Gastroesophageal sphincter (tissue), 3 donors: ENCODE results near the gene RNF8.

Experiments
- EP300 ChIP-seq: sonication (generic); formaldehyde crosslinking; IDR thresholded peaks from one replicate; pipeline ENCODE4 v1.6.1; 2017; ENCODE audit warnings: antibody characterized with exemption, mild to moderate bottlenecking
- POLR2A ChIP-seq, 2 donors: fragments of 450-650 bp; IDR thresholded peaks; one replicate each; pipeline ENCODE4 v1.6.1; 2017; ENCODE audit warnings: antibody characterized with exemption in 2 of 2, mild to moderate bottlenecking in 2 of 2, moderate library complexity in 1 of 2
- TF ChIP-seq, protein P1 (sequence below), 4 experiments: fragments of 200-600 bp in 2 of 4; fragments of 450-650 bp in 2 of 4; sonication (generic) in 1 of 4; IDR thresholded peaks; one replicate each; pipeline ENCODE4 v1.5.1; 2017 to 2019; ENCODE audit warnings: antibody characterized with exemption in 4 of 4, mild to moderate bottlenecking in 2 of 4, moderate library complexity in 2 of 4

DNA sequence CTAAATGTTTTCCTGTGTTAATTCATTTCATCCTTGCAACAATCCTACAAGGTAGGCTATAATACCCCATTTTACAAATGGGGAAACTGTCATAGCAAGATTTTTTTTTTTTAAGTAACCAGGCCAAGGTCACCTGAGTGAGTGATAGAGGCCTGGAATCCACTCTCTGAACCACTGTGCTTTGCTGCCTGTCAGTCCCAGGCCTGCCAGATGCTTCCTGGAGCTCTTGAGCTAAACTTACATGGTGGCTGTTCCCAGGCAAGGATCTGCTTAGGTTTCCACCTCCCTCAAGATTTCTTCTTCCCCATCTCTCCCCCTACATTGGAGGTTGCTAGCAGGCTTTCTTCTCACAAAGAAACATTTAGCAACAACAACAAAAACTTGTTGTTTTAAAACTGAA is 32.7 kb upstream of the RNF8 start:
- TF ChIP-seq POLR2A (IDR thresholded peaks at IDR 0.05), result no peak
- TF ChIP-seq, protein P1, sequence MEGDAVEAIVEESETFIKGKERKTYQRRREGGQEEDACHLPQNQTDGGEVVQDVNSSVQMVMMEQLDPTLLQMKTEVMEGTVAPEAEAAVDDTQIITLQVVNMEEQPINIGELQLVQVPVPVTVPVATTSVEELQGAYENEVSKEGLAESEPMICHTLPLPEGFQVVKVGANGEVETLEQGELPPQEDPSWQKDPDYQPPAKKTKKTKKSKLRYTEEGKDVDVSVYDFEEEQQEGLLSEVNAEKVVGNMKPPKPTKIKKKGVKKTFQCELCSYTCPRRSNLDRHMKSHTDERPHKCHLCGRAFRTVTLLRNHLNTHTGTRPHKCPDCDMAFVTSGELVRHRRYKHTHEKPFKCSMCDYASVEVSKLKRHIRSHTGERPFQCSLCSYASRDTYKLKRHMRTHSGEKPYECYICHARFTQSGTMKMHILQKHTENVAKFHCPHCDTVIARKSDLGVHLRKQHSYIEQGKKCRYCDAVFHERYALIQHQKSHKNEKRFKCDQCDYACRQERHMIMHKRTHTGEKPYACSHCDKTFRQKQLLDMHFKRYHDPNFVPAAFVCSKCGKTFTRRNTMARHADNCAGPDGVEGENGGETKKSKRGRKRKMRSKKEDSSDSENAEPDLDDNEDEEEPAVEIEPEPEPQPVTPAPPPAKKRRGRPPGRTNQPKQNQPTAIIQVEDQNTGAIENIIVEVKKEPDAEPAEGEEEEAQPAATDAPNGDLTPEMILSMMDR (IDR thresholded peaks at IDR 0.05), result no peak
- no peak for TF ChIP-seq EP300
